ENCODE data around the gene AIG1.
"Not testable (repeated sequence)": the region's sequence is repeated elsewhere in the genome, so short reads cannot be mapped to it uniquely, and the experiment has no call there.

Gene AIG1

GRCh38 chr6:143128681-143129015 is 68.0 kb downstream of the AIG1 start:
- DNase-seq (ENCODE audit: low spot score): no peak

GRCh38 chr6:143130928-143131327 is 70.2 kb downstream of the AIG1 start:
- DNase-seq (ENCODE audit: low spot score): no peak

GRCh38 chr6:143135325-143135724 is 74.6 kb downstream of the AIG1 start:
- no peak for DNase-seq (ENCODE audit: low spot score)

GRCh38 chr6:143135797-143136561 is 75.3 kb downstream of the AIG1 start:
- no peak for DNase-seq (ENCODE audit: low spot score)

- DNase-seq (ENCODE audit: low spot score): no peak
Observed at GRCh38 chr6:143136647-143137046, 76.0 kb downstream of the AIG1 start.

GRCh38 chr6:143139239-143139784 is 78.6 kb downstream of the AIG1 start:
- no peak for DNase-seq (ENCODE audit: low spot score)

- DNase-seq (ENCODE audit: low spot score): not testable (repeated sequence)
Observed at GRCh38 chr6:143139884-143140283, 79.2 kb downstream of the AIG1 start.

GRCh38 chr6:143140767-143141166 is 80.1 kb downstream of the AIG1 start:
- DNase-seq (ENCODE audit: low spot score): no peak

- DNase-seq (ENCODE audit: low spot score): no peak
Observed at GRCh38 chr6:143141442-143141841, 80.8 kb downstream of the AIG1 start.

GRCh38 chr6:143146186-143146851 is 85.6 kb downstream of the AIG1 start:
- no peak for DNase-seq (ENCODE audit: low spot score)

GRCh38 chr6:143149771-143150170 is 89.1 kb downstream of the AIG1 start:
- no peak for DNase-seq (ENCODE audit: low spot score)

- DNase-seq (ENCODE audit: low spot score): no peak
Observed at GRCh38 chr6:143150281-143150680, 89.6 kb downstream of the AIG1 start.

GRCh38 chr6:143151381-143151780 is 90.7 kb downstream of the AIG1 start:
- DNase-seq (ENCODE audit: low spot score): no peak

GRCh38 chr6:143155681-143156080 is 95.0 kb downstream of the AIG1 start:
- no peak for DNase-seq (ENCODE audit: low spot score)

- peak; percentile 12 for DNase-seq (ENCODE audit: low spot score)
Observed at GRCh38 chr6:143157131-143157530, 96.4 kb downstream of the AIG1 start.

GRCh38 chr6:143158113-143158581 is 97.5 kb downstream of the AIG1 start:
- DNase-seq (ENCODE audit: low spot score): no peak

GRCh38 chr6:143159001-143159400 is 98.3 kb downstream of the AIG1 start:
- no peak for DNase-seq (ENCODE audit: low spot score)

GRCh38 chr6:143160015-143160414 is 99.3 kb downstream of the AIG1 start:
- DNase-seq (ENCODE audit: low spot score): no peak

- no peak for DNase-seq (ENCODE audit: low spot score)
Observed at GRCh38 chr6:143160439-143161220, 99.9 kb downstream of the AIG1 start.

GRCh38 chr6:143163621-143164020 is 102.9 kb downstream of the AIG1 start:
- no peak for DNase-seq (ENCODE audit: low spot score)

- no peak for DNase-seq (ENCODE audit: low spot score)
Observed at GRCh38 chr6:143164565-143165105, 103.9 kb downstream of the AIG1 start.

GRCh38 chr6:143165315-143165855 is 104.7 kb downstream of the AIG1 start:
- no peak for DNase-seq (ENCODE audit: low spot score)

Data from COLO829 (cell line).